Stomach (tissue), 9 donors: ENCODE data around the gene SRSF10. TPM values are rescaled to one million over a fixed set of nuclear protein-coding genes. Genes with fewer than 3 reads are reported as not detected.

Source experiments
- DNase-seq, 2 donors: peaks; one replicate each; pipeline versions ENCODE4 v3.0.0 to v3.0.0-alpha.2; 2013 to 2019
- H3K27ac ChIP-seq, 5 donors: fragments of 200-600 bp in 4 of 5; sonication (generic) in 4 of 5; one replicate each; pipeline ENCODE4 v1.5.1; 2013 to 2019; ENCODE audit warnings: mild to moderate bottlenecking in 1 of 5, moderate library complexity in 1 of 5
- H3K27me3 ChIP-seq, 3 donors: fragments of 200-600 bp; sonication (generic); one replicate each; pipeline ENCODE4 v1.5.1; 2017 to 2019; ENCODE audit warnings: mixed run types in 1 of 3
- H3K36me3 ChIP-seq, 4 donors: fragments of 200-600 bp; sonication (generic); 1 replicate in 3 of 4; 2 replicates in 1 of 4; pipeline ENCODE4 v1.5.1; 2016 to 2019
- H3K4me1 ChIP-seq, 4 donors: fragments of 200-600 bp; sonication (generic); one replicate each; pipeline ENCODE4 v1.5.1; 2016 to 2019
- H3K4me3 ChIP-seq, 4 donors: fragments of 200-600 bp; sonication (generic) in 3 of 4; one replicate each; pipeline ENCODE4 v1.5.1; 2016 to 2019; ENCODE audit warnings: mild to moderate bottlenecking in 1 of 4
- H3K9me3 ChIP-seq, 4 donors: fragments of 200-600 bp; sonication (generic); one replicate each; pipeline ENCODE4 v1.5.1; 2016 to 2019
- CTCF ChIP-seq, 7 experiments: fragments of 450-650 bp in 4 of 7; fragments of 200-600 bp in 3 of 7; sonication (generic) in 3 of 7; IDR thresholded peaks; one replicate each; pipeline ENCODE4 v1.5.1; 2016 to 2019; ENCODE audit warnings: antibody characterized with exemption in 7 of 7, control low read depth in 2 of 7, mild to moderate bottlenecking in 1 of 7
- EP300 ChIP-seq: sonication (generic); formaldehyde crosslinking; IDR thresholded peaks from one replicate; pipeline ENCODE4 v1.6.1; 2017; ENCODE audit warnings: antibody characterized with exemption
- POLR2A ChIP-seq, 4 donors: fragments of 450-650 bp; IDR thresholded peaks; one replicate each; pipeline ENCODE4 v1.6.1; 2016; ENCODE audit warnings: antibody characterized with exemption in 4 of 4, control low read depth in 2 of 4, mild to moderate bottlenecking in 1 of 4, moderate library complexity in 1 of 4
- POLR2AphosphoS5 ChIP-seq, 3 donors: sonication (generic); formaldehyde crosslinking; IDR thresholded peaks; one replicate each; pipeline ENCODE4 v1.6.1; 2016; ENCODE audit warnings: antibody characterized with exemption in 3 of 3
- WGBS, 5 donors: extraction: QIAGEN DNeasy Blood & Tissue Kit in 3 of 5; methylation state at CpG; one replicate each; pipeline versions ENCODE4 v1.1.5 to v1.1.7; 2013 to 2018; 5-methylcytosine and 5-hydroxymethylcytosine counted together
- intact Hi-C: fragments of 100-400 bp; cut with DNase I; formaldehyde crosslinking; loops from one replicate; pipeline ENCODE4 v1.15.1; 2023; ENCODE audit warnings: low total_unique reads
- polyA plus RNA-seq, 3 donors: library from polyadenylated mRNA; stranded (reverse); fragments of 200-250 nt; gene quantifications; one replicate each; pipeline ENCODE4 v1.2.3, GENCODE V29; 2013
- total RNA-seq, 5 donors: library from RNA; depleted of rRNA; stranded (reverse); fragments of >200 nt; gene quantifications; one replicate each; pipeline versions ENCODE4 v1.1.0 to v1.2.3, GENCODE V29; 2014 to 2016
- donor health status: healthy with polysubstance abuse.
- donor health status: Bipolar disorder and iron deficiency.
- donor health status: healthy.

The SRSF10 gene
- total and polyA plus RNA-seq, 8 donors: 41.7 to 285 (median 89.6) TPM

GRCh38 chr1:23978805-23979204, 1.3 kb downstream of the SRSF10 start:
- Histone ChIP-seq H3K27ac (peak overlapping the region in 4 of 5 donors; percentile 97 to 98 (median 98)), H3K36me3 (peaks cover 4 to 12% (median 11%) of the 10 kb centered on the region in 4 donors), H3K4me1 (peaks cover 38 to 73% (median 57%) of the 10 kb centered on the region in 4 donors), H3K27me3 (no peaks in the 10 kb centered on the region), H3K4me3 (peak overlapping the region; percentile 84 to 94 (median 86)), H3K9me3 (no peaks in the 10 kb centered on the region)
- TF ChIP-seq POLR2AphosphoS5 (IDR thresholded peaks at IDR 0.05) (no peak), EP300 (no peak), POLR2A (IDR thresholded peaks at IDR 0.05) (no peak), CTCF (IDR thresholded peaks at IDR 0.05) (no peak)
- 0 to 2% (median 1%) methylated on average over 4 of the region's 4 CpGs for WGBS, 5 donors
- intact Hi-C loops: no loop called here
- no peak for DNase-seq

- Histone ChIP-seq H3K4me1 (peaks cover 34 to 79% (median 58%) of the 10 kb centered on the region in 4 donors), H3K27ac (peak overlapping the region in 2 of 5 donors; percentile 47 to 98)
Measured at GRCh38 chr1:23977854-23978191, 2.3 kb downstream of the SRSF10 start.

GRCh38 chr1:23977187-23977853, 2.8 kb downstream of the SRSF10 start:
- H3K4me3 ChIP-seq: peak overlapping the region in 2 of 4 donors; percentile 84 to 94
- peak overlapping the region; percentile 18 to 98 (median 47) for H3K27ac ChIP-seq
- H3K9me3 ChIP-seq: no peaks in the 10 kb centered on the region
- no peak for DNase-seq
- peaks cover 34 to 80% (median 58%) of the 10 kb centered on the region in 4 donors for H3K4me1 ChIP-seq
- no peak for TF ChIP-seq POLR2A (IDR thresholded peaks at IDR 0.05)
- no peak for TF ChIP-seq EP300
- no peak for TF ChIP-seq POLR2AphosphoS5 (IDR thresholded peaks at IDR 0.05)
- H3K36me3 ChIP-seq: peaks cover 9 to 27% (median 26%) of the 10 kb centered on the region in 4 donors
- intact Hi-C loops: no loop called here
- WGBS, 5 donors: 29 to 42% (median 39%) methylated on average over 4 of the region's 4 CpGs
- no peaks in the 10 kb centered on the region for H3K27me3 ChIP-seq

More at GRCh38 chr1:23977854-23978191, 2.3 kb downstream of the SRSF10 start:
- intact Hi-C loops: no loop called here
- Histone ChIP-seq H3K4me3 (peak overlapping the region in 2 of 4 donors; percentile 84 to 94), H3K36me3 (peaks cover 5 to 22% (median 21%) of the 10 kb centered on the region in 4 donors), H3K9me3 (no peaks in the 10 kb centered on the region), H3K27me3 (no peaks in the 10 kb centered on the region)
- DNase-seq: no peak
- no peak for TF ChIP-seq POLR2A (IDR thresholded peaks at IDR 0.05)
- no peak for TF ChIP-seq CTCF (IDR thresholded peaks at IDR 0.05)
- TF ChIP-seq EP300: no peak
- TF ChIP-seq POLR2AphosphoS5 (IDR thresholded peaks at IDR 0.05): no peak
- 29 to 55% (median 40%) methylated on average over 1 of the region's 1 CpG for WGBS, 5 donors

- Histone ChIP-seq H3K4me3 (no peak overlapping the region), H3K4me1 (peaks cover 18 to 37% (median 26%) of the 10 kb centered on the region in 4 donors), H3K27ac (no peak overlapping the region), H3K36me3 (peaks cover 30 to 83% (median 73%) of the 10 kb centered on the region in 4 donors), H3K27me3 (no peaks in the 10 kb centered on the region), H3K9me3 (no peaks in the 10 kb centered on the region)
- TF ChIP-seq POLR2AphosphoS5 (IDR thresholded peaks at IDR 0.05): no peak
- DNase-seq: no peak
- intact Hi-C loops: no loop called here
- 50 to 91% (median 67%) methylated on average over 2 of the region's 2 CpGs for WGBS, 5 donors
Measured at GRCh38 chr1:23967871-23968270, 12.3 kb downstream of the SRSF10 start.

GRCh38 chr1:23966973-23967493, 13.1 kb downstream of the SRSF10 start:
- Histone ChIP-seq H3K27me3 (no peaks in the 10 kb centered on the region), H3K9me3 (no peaks in the 10 kb centered on the region), H3K27ac (peak overlapping the region in 1 of 5 donors; percentile 24), H3K4me1 (peaks cover 19 to 43% (median 26%) of the 10 kb centered on the region in 4 donors), H3K36me3 (peaks cover 25 to 76% (median 65%) of the 10 kb centered on the region in 4 donors), H3K4me3 (no peak overlapping the region)
- no peak for DNase-seq
- TF ChIP-seq EP300: no peak
- TF ChIP-seq CTCF (IDR thresholded peaks at IDR 0.05): no peak
- no peak for TF ChIP-seq POLR2A (IDR thresholded peaks at IDR 0.05)
- TF ChIP-seq POLR2AphosphoS5 (IDR thresholded peaks at IDR 0.05): no peak
- intact Hi-C loops: no loop called here
